GM21360 (cell line): ENCODE measurements around the gene ZNF639.
A peak's percentile ranks its signal among the peaks of the same experiment; 100 is the strongest.

ENCODE experiments used
- ATAC-seq: cut with Tn5 transposase; IDR thresholded peaks from one replicate; pipeline ENCODE4 v1.9.1; 2021; ENCODE audit warnings: mild to moderate bottlenecking, moderate library complexity; ENCODE audit not compliant: unreplicated experiment

ZNF639 gene

DNA sequence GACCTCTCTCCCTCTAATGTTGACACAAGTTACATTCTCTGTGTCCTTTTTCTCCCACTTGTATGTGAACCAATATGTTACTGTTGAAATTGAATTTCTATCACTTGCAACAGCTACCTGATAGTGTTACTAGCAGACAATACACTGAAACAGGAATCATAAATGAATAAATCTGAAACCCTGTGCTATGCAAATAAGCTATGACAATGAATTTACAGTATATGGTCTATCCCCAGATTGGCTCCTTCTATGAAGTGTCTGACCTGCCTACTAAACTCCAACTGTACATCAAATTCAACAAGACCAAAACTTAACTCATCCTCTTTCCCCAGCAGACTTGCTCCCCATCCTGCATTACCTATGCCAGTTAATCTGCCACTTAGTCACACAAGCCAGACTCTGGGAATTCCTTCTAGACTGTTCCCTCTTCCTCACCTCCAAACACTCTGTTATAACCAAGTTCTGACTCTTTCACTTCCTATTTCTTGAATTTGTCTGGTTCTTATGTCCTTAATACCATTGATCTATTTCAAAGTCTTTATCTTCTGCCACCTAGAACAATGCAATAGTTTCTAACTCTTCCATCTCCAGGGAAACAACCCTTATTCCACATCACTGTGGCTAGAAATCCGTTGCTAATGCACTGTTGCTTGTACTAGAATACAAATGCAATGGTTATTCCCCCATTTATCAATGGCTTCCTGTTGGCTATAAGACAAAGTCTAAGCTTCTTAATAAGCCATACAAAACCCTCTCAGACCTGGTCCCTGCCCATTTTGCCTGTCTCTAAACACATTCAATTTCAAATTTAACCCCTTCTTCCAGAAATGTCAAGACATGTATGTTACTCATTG is 13.4 kb upstream of the ZNF639 start:
- ATAC-seq = peak; percentile 97

DNA sequence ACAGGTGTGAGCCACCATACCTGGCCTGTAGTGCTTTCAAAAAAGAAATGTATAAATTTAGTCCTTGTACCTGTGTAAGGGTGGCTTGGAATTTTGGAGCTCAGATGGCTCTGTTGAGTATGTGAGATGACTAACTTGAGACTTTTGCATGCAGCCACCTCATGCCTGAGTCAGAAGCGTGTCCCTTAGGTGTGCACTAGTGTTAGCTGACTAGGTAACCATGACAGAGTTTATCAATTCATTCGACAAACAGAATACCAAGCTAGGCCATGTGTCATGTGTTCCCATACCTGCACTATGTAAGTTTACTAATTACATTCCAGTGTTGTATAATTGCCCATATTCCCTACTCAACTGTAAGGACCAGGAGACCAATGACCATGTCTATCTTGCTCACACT is 4.0 kb upstream of the ZNF639 start:
- no peak for ATAC-seq

DNA sequence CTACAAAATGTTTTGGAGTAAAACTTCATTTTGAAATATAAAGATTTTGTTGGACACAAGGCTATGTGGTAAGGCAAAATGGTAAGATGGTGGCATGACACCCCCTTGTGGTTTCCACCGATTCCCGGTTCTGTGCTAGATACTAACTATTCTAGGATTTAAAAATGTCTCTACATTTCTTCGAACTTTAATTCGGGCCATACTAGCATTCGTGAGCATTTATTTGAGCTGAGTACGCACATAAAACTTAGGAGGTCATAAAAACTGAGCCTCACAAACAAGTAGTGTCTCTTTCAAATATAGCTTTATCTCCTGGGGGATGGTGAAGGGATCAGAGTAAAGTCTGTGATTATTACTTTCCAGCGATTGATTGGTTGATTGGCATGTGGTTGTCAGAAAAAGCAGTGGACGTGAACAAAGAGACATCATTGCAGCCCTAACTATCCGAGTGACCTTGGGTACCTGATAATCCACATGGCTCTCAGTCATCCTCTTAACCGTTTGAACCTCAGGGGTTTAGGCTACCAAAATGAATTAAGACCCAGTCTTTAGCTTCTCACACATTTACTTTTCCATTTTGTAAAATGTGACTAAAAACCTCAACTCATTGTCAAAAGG is 1.1 kb upstream of the ZNF639 start:
- no peak for ATAC-seq

DNA sequence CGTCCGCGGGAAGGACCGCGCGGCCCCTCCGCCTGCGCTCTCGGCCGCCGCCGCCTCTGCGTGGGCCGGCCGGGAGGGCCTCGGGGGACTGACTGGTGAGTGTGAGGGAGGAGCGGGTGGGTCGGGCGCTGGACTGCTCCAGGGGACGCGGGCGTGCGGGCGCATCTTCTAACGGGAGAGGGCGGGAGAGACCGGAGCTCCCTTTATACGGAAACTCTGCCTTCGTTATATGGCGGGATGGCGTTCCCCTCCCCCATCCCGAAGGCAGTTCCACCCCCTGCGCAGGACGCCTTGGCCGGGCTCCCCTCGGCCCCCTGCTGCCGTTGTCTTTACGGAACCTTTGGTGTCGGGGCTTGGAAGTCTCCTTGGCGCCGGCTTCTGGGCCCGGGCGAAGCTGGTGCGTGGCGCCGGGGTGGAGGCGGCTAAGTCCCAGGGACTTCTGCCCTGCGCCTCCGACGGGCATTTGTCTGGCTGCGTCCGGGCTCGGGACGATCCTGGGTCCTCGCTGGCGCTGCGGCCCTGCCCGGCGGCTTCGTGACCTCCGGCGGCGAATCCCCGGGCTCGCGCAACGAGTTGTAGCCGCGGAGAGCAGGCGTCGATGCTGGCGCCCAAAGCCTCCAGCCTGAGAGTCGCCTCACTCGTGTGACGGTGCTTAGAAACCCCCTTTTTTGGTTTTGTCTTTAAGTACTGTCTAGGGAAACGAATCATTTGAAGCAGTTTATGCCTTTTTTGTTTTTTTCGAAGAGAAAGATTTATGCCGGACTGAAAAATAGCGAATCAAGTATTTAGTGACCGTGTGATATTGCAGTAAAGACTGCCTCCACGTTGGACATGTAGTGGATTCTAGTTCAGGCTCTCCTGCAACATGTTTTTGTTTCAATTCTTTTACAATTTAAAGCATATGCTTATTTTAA is 623 bp downstream of the ZNF639 start:
- ATAC-seq = peak; percentile 22

DNA sequence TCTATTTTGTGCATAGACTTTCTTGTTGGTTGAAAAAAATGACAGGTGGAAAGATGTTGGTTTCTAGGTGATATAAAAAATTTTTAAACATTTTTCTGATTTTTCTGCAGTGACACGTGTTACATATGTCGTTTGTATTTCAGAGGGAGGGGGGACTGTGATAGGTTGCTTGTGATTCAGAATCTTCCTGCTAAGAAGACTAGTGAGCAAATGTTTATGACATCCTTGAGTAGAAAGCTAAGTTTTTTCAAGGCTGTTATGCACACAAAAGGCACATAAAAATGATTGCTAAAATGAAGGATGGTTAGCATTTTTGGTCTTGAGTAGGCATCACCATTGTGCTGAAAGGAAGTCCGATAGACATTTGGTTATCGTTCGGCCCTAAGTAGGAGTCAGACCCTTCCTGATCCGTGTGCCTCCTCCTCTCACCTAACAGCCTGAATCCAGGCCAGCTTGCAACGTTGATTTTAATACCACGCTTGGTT is 1.5 kb downstream of the ZNF639 start:
- no peak for ATAC-seq

DNA sequence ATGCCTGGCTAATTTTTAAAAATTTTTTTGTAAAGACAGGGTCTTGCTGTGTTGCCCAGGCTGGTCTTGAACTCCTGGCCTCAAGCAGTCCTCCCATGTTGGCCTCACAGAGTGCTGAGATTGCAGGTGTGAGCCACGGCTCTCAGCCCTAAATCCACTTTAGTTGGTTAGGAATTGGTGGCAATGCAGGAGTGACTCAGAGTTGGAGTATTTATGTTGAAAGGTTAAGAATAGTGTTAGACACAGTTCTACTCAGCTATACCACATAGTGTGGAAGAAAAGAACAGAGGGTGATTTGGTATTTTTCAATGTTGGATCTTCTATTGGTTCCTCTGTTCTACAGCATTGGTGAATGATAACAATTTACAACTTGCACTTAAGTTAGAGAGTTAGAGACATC is 7.6 kb downstream of the ZNF639 start:
- no peak for ATAC-seq

DNA sequence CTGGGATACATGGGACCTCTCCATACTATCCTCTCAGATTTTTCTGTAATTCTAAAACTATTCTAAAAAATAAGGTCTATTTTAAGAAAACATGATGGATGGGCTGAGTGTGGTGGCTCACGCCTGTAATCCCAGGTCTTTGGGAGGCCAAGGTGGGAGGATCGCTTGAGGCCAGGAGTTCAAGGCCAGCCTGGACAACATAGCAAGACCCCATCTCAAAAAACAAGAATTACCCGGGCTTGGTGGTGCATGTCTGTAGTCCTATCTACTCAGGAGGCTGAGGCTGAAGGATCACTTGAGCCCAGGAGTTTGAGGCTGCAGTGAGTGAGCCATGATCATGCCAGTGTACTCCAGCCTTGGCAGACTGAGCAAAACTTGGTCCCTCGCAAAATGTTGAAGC is 9.4 kb downstream of the ZNF639 start:
- ATAC-seq = no peak

DNA sequence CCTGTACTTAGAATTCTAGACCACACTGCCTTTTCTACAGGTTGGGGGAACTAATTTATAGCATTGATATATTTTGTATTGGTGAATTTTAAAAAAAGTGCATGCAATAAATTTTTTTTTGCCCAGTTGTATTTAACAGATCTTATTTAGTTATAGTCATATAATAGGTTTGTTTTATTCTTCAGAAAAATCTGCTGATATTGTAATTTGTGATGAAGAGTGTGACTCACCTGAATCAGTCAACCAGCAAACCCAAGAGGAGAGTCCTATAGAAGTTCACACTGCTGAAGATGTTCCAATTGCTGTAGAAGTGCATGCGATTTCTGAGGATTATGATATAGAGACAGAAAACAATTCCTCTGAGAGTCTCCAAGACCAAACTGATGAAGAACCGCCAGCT is 10.3 kb downstream of the ZNF639 start:
- no peak for ATAC-seq

DNA sequence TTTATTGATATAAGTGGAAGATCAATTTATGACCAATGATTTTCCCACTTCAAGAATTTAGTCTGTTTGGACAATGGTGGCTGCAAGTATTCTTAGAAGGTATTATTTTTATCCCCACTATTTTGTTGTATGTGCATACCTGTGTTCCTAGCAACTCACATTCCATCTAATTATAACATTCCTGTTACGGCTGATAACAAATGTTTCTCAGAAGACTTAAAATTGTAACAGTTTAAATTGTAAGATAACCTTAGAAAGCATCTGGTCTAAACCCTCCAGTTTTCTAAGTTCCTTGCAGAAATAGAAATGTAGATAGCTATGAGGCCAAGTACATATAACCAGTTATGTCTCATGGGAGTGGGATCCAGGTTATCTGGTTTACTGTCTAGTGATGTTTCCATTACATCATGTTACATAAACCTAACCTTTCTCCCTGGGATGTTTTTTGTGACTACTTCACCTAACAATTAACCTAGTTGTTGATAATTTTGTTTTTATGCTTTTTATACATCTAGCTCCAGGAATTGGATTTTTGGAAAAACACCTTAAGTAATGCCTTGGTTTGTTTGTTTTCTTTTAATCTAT is 13.6 kb downstream of the ZNF639 start:
- no peak for ATAC-seq

DNA sequence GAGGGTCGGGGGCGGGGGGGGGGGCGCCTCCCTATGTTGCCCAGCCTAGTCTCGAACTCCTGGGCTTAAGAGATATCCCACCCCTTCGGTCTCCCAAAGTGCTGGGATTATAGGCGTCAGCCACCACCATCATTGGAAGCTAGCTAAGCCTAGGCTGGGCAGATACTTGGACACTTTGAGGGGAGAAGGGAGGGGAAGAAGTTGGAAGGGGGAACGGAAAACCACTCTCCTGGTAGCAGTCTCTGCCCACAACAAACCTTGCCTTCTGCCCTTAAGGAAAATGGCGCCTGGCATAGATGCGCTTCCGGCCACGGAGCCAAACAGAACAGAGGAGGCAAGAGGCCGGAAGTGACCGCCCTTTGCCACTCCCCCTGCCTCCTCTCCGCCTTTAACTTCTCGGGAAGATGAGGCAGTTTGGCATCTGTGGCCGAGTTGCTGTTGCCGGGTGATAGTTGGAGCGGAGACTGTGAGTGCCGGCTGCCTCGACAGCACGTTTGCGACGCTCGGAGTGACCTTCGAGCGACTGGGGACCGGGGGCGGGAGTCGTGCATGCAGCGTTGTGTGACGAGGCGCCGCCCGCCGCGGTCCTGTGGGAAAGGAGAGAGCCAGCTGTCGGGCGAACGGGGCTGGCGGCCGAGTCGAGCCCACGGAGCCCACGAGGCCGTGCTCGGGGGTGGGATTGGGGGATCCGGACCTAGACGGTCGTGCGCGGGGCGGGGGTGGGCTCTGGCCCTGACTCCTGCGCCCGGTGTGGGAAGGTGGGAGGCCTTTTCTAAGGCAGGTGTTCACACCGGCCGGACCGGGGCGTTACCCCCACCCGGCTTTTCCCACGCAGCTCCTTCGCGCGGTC is 24.7 kb downstream of the ZNF639 start, which contains the start of gene MFN1:
MFN1 (plus strand) TSS at position 365 of the 850 bp plus-strand sequence. CDS start 1,143 bp downstream, outside the sequence.
- ATAC-seq = peak; percentile 91

DNA sequence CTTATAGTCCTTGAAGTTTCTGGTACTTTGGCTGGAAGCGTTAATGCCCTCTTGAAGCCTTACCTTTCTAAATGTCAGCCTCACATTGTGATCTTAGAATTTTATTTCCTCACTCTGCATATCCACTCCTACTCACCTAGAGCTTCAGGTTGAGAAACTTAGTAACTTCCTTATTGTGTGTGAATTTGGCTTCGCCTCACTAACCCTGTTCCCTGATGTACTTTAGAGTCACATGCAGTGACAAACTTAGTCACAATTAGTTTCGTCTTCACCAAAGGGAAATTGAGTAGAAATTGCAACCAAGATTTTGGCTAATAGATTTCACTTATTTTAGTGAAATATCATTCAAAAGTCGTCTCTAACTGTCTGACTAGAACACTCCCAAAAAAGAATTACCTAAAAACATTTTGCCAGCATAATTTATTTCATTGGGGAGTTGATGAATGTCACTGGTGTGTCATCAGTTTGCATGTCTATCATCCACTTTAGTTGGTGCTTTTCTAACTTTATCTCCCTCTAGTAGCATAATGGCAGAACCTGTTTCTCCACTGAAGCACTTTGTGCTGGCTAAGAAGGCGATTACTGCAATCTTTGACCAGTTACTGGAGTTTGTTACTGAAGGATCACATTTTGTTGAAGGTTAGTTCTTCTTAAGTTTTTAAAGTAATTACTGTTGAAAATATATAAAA is 25.6 kb downstream of the ZNF639 start:
- ATAC-seq = no peak

DNA sequence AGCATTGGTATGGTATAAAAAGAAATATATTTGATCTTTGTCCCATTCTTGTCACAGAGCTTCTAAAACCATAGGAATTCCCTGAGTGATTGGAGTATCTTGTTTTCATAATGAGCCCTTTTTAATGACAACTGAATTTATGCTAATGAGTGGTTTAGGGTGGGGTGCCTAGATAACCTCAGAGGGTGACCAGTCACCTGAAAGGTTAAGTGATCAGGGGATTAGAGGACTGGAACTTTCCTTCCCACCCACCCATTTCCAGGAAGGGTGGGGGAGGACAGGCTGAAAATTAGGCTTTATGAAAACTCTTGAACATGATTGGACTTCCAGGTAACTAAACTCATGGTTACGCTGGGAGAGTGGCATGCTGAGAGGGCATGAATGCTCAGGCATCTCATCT is 33.2 kb downstream of the ZNF639 start:
- no peak for ATAC-seq

DNA sequence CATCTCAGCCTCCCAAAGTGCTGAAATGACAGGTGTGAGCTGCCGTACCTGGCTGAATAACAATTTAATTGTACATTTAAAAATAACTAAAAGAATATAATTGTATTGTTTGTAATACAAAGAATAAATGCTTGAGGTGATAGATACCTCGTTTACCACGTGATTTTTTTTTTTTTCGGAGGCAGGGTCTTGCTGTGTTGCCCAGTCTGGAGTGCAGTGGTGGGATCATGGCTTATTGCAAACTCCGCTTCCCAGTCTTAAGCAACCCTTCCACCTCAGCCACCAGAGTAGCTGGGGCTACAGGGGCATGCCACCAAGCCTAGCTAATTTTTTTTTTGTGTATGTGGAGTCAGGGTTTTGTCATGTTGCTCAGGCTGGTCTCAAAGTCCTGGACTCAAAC is 40.5 kb downstream of the ZNF639 start:
- no peak for ATAC-seq

DNA sequence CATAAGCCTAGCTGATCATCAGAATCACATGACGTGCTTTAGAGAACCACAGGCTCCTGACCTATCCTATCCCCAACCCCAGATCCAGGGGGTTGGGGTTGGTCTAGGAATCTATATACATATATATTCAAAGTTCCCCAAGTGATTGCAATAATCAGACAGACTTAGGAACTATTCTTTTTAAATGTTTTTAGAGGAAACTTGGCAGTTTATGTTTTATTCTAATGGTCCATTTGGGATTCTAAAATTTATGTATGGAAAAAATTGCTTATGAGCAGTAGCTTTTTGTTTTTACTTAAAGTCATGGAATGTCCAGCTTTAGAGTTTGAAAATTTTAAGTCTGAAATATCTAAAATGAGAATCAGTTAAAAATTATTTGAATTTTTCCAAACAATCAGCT is 46.8 kb downstream of the ZNF639 start:
- ATAC-seq = no peak

DNA sequence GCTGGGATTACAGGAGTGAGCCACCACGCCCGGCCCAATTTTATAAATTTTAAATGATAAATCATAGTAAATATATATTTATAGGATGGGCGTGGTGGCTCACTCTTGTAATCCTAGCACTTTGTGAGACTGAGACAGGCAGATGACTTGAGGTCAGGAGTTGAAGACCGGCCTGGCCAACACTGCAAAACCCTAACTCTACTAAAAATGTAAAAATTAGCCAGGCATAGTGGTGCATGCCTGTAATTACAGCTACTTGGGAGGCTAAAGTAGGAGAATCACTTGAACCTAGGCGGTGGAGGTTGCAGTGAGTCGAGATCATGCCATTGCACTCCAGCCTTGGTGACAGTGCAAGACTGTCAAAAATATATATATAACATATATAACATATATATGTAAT is 51.1 kb downstream of the ZNF639 start:
- no peak for ATAC-seq

DNA sequence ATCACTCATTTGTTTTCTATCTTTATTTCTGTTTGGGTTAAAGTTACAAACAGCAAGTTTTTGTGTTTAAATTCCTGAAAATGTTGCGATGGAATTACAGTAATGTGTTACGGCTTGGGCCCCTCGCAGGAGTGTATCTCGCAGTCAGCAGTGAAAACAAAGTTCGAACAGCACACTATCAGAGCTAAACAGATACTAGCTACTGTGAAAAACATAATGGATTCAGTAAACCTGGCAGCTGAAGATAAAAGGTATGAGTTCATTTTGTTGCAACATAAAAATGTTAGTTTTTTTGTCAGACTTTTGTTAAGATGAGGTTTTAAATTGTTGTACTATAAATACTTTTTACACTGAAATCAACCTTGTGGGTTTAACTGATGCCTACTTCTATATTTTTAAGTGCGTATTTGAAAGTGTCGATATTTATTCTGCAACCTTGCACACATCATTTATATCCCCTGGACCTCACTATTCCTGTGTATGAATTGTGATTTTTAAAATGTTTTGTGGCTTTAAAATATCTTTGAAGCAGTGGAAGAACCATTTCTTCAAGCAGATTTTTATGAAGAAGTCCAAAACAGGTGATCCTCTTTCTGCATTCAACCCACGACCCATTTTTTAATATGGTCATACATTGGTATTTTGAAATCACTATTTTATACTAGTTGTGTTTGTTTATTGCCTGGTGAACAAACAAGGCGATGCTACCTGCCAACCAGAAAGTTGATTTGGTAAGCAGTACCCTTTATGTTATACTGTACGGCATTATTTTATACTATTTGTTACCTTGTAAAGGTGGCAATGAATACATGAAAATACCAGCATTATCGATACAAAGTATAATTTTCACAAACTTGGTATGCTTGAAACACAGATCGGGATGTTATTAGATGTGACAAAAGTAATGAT is 52.5 kb downstream of the ZNF639 start:
- no peak for ATAC-seq

DNA sequence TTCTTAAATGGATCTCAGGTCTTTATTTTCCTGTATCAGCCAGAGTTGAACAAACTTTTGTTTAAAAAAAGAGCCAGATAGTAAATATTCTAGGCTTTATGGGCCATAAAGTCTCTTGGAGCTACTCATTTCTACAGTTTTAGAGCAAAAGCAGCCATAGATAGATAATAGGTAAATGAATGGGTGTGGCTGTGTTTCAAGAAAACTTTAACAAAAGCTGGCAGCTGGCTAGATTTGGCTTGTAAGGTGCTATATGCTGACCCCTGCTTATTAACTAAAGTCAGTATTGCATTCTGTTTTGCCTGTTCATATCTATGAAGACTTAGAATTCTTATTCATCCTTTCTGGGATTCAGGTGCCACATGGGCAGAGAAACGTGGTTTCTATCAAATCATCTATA is 53.6 kb downstream of the ZNF639 start:
- no peak for ATAC-seq
